Heart left ventricle (tissue), 16 donors: ENCODE measurements around the gene POLR2C. TPM values are rescaled to one million over a fixed set of nuclear protein-coding genes. Genes with fewer than 3 reads are reported as not detected.

ENCODE experiments used
- ATAC-seq, 4 donors: fragments of 200-7000 bp; cut with Tn5 transposase; one replicate each; pipeline ENCODE4 v1.9.1; 2020 to 2022; ENCODE audit warnings: moderate library complexity in 4 of 4, mild to moderate bottlenecking in 3 of 4, moderate number of reproducible peaks in 1 of 4
- DNase-seq, 5 donors: peaks; one replicate each; pipeline ENCODE4 v3.0.0-alpha.2; 2020
- H3K27ac ChIP-seq, 12 donors: fragments of 200-600 bp; sonication (generic) in 4 of 12; one replicate each; pipeline versions ENCODE4 v1.5.0 to v1.8.0; 2016 to 2022; ENCODE audit warnings: mild to moderate bottlenecking in 2 of 12
- H3K27me3 ChIP-seq, 9 donors: fragments of 200-600 bp; sonication (generic) in 2 of 9; one replicate each; pipeline versions ENCODE4 v1.5.1 to v1.8.0; 2016 to 2022; ENCODE audit warnings: mild to moderate bottlenecking in 3 of 9
- H3K36me3 ChIP-seq, 9 donors: fragments of 200-600 bp; sonication (generic) in 2 of 9; one replicate each; pipeline versions ENCODE4 v1.5.0 to v1.8.0; 2018 to 2022; ENCODE audit warnings: mild to moderate bottlenecking in 2 of 9
- H3K4me1 ChIP-seq, 12 donors: fragments of 200-600 bp; sonication (generic) in 4 of 12; one replicate each; pipeline versions ENCODE4 v1.5.0 to v1.8.0; 2016 to 2022; ENCODE audit warnings: mild to moderate bottlenecking in 3 of 12
- H3K4me3 ChIP-seq, 12 donors: fragments of 200-600 bp; sonication (generic) in 4 of 12; one replicate each; pipeline versions ENCODE4 v1.5.0 to v1.8.0; 2017 to 2022; ENCODE audit warnings: mild to moderate bottlenecking in 9 of 12, moderate library complexity in 4 of 12
- H3K9me3 ChIP-seq, 12 donors: fragments of 200-600 bp; sonication (generic) in 4 of 12; one replicate each; pipeline versions ENCODE4 v1.5.0 to v1.8.0; 2016 to 2022; ENCODE audit warnings: mild to moderate bottlenecking in 1 of 12
- CTCF ChIP-seq, 12 donors: fragments of 200-600 bp; sonication (generic) in 4 of 12; IDR thresholded peaks; one replicate each; pipeline versions ENCODE4 v1.5.0 to v1.8.0; 2018 to 2022; ENCODE audit warnings: antibody characterized with exemption in 12 of 12, mild to moderate bottlenecking in 5 of 12
- POLR2A ChIP-seq, 2 donors: fragments of 450-650 bp; IDR thresholded peaks; one replicate each; pipeline ENCODE4 v1.6.1; 2017; ENCODE audit warnings: antibody characterized with exemption in 2 of 2, mild to moderate bottlenecking in 2 of 2, moderate library complexity in 2 of 2
- WGBS, 4 donors: extraction: QIAGEN DNeasy Blood & Tissue Kit in 2 of 4; methylation state at CpG; one replicate each; pipeline versions ENCODE4 v1.1.5 to v1.1.7; 2013 to 2018; 5-methylcytosine and 5-hydroxymethylcytosine counted together
- intact Hi-C, 10 donors: fragments of 100-400 bp; cut with DNase I; formaldehyde crosslinking; loops; one replicate each; pipeline versions ENCODE4 v1.11.1 to v1.14.2; 2022
- polyA plus RNA-seq, 2 donors: library from polyadenylated mRNA; stranded (reverse); fragments of 200-250 nt; gene quantifications; one replicate each; pipeline ENCODE4 v1.2.3, GENCODE V29; 2013
- total RNA-seq, 9 donors: library from RNA; depleted of rRNA in 2 of 9; stranded (reverse); fragments of >200 nt in 2 of 9; fragmentation: NEBNext Ultra II Directional in 3 of 9; extraction: Animal tissue kit (Norgen Biotek cat#: 25700) in 3 of 9; gene quantifications; one replicate each; pipeline versions ENCODE4 v1.1.0 to v1.2.4, GENCODE V29; 2016 to 2023
- donor health status: ischemic (EF 13 %, LVEDD 7.1; RV severe dilation, severe dysfunction).
- donor health status: healthy with polysubstance abuse.
- donor health status: DM: no; HTN: yes; CAD: no.
- donor health status: DM: no; HTN: no; CAD: no.
- donor health status: ischemic (EF 25% LVEDD 6.9; RV normal size, moderate dysfunction).
- donor health status: ischemic (EF 25% LVEDD 5.7; RV mildly dilated, moderate dysfunction).
- donor health status: healthy.
- donor health status: DM: yes; HTN: yes; CAD: no.
- donor health status: ischemic (EF 35%, LVEDD 5.7; RV mildly dilated, moderate dysfunction).
- donor health status: nonischemic (EF 11% LVEDD 7.7; RV severe dilation, severe dysfunction).
- donor health status: DM: yes; HTN: yes; CAD: no.
- donor health status: PGD.
- donor health status: ischemic (EF 29% LVEDD 5.4; RV normal size, mild dysfunction).
- donor health status: nonischemic (EF 23%, LVEDD 6.1; RV moderate dilation, normal function).

The POLR2C gene
- total and polyA plus RNA-seq, 11 donors, result 19.9 to 99.8 (median 48.7) TPM

- H3K27ac ChIP-seq, result peak overlapping the region; percentile 18 to 75 (median 58)
- no peaks in the 10 kb centered on the region for H3K9me3 ChIP-seq
- intact Hi-C loops, result loop anchor here in 7 of 10 donors (5.0 kb wide), 2 partner anchors 32 to 37 kb away; no protein-coding TSS in a partner anchor
- WGBS, 4 donors, result 30 to 47% (median 35%) methylated on average over 12 to 15 of the region's 15 CpGs
- peaks cover 3 to 57% (median 41%) of the 10 kb centered on the region in 12 donors for H3K4me1 ChIP-seq
- TF ChIP-seq POLR2A (IDR thresholded peaks at IDR 0.05) (no peak), CTCF (IDR thresholded peaks at IDR 0.05) (no peak)
- peaks cover 0 to 6% (median 0%) of the 10 kb centered on the region in 9 donors for H3K27me3 ChIP-seq
- H3K4me3 ChIP-seq, result peak overlapping the region; percentile 4 to 71 (median 60)
- ATAC-seq (peak; percentile 44 to 75 (median 62)), DNase-seq (peak; percentile 48 to 78 (median 60))
- peaks cover 0 to 6% (median 0%) of the 10 kb centered on the region in 9 donors for H3K36me3 ChIP-seq
Observed at GRCh38 chr16:57479976-57480753, 17.7 kb downstream of the POLR2C start.

GRCh38 chr16:57480754-57481230, 18.3 kb downstream of the POLR2C start:
- ATAC-seq, result no peak
- no peak for DNase-seq
- intact Hi-C loops, result no loop called here
- Histone ChIP-seq H3K27me3 (peaks cover 0 to 6% (median 0%) of the 10 kb centered on the region in 9 donors), H3K27ac (peak overlapping the region in 10 of 12 donors; percentile 18 to 75 (median 58)), H3K4me1 (peaks cover 3 to 62% (median 46%) of the 10 kb centered on the region in 12 donors), H3K9me3 (no peaks in the 10 kb centered on the region), H3K4me3 (peak overlapping the region in 3 of 12 donors; percentile 59 to 60 (median 60)), H3K36me3 (peaks cover 0 to 3% (median 0%) of the 10 kb centered on the region in 9 donors)
- TF ChIP-seq CTCF (IDR thresholded peaks at IDR 0.05), result no peak
- no peak for TF ChIP-seq POLR2A (IDR thresholded peaks at IDR 0.05)
- 60 to 76% (median 69%) methylated on average over 6 of the region's 6 CpGs for WGBS, 4 donors

GRCh38 chr16:57481421-57481820, 18.9 kb downstream of the POLR2C start:
- intact Hi-C loops, result no loop called here
- Histone ChIP-seq H3K36me3 (peaks cover 0 to under 1% (median 0%) of the 10 kb centered on the region in 9 donors), H3K27ac (no peak overlapping the region), H3K4me3 (no peak overlapping the region), H3K27me3 (peaks cover 0 to 6% (median 0%) of the 10 kb centered on the region in 9 donors), H3K9me3 (no peaks in the 10 kb centered on the region), H3K4me1 (peaks cover 3 to 58% (median 42%) of the 10 kb centered on the region in 12 donors)
- WGBS, 4 donors, result 89 to 94% (median 91%) methylated on average over 4 of the region's 4 CpGs
- no peak for DNase-seq
- no peak for ATAC-seq
- no peak for TF ChIP-seq POLR2A (IDR thresholded peaks at IDR 0.05)
- no peak for TF ChIP-seq CTCF (IDR thresholded peaks at IDR 0.05)

- Histone ChIP-seq H3K9me3 (no peaks in the 10 kb centered on the region), H3K27ac (no peak overlapping the region), H3K4me1 (peaks cover 3 to 51% (median 41%) of the 10 kb centered on the region in 12 donors), H3K27me3 (peaks cover 0 to 6% (median 0%) of the 10 kb centered on the region in 9 donors), H3K4me3 (no peak overlapping the region), H3K36me3 (no peaks in the 10 kb centered on the region)
- 78 to 88% (median 83%) methylated on average over 13 to 14 of the region's 14 CpGs for WGBS, 4 donors
- TF ChIP-seq CTCF (IDR thresholded peaks at IDR 0.05) (no peak), POLR2A (IDR thresholded peaks at IDR 0.05) (no peak)
- intact Hi-C loops, result no loop called here
- ATAC-seq (no peak), DNase-seq (no peak)
Observed at GRCh38 chr16:57482845-57483545, 20.5 kb downstream of the POLR2C start.
